GM10847 (cell line): ENCODE data around the gene FOSL1.

Experiments used
- POLR2A ChIP-seq: IDR thresholded peaks from 2 replicates; pipeline ENCODE4 v1.6.1; 2011; ENCODE audit not compliant: insufficient read length; ENCODE audit errors: extremely low read depth

The FOSL1 gene

GRCh38 chr11:65911682-65912568, 11.7 kb upstream of the FOSL1 start:
- no peak for TF ChIP-seq POLR2A

- no peak for TF ChIP-seq POLR2A
These were observed 7.7 kb upstream of the FOSL1 start for GRCh38 chr11:65907878-65908277.

- TF ChIP-seq POLR2A: no peak
These were observed 6.4 kb upstream of the FOSL1 start for GRCh38 chr11:65906602-65907001.

GRCh38 chr11:65903715-65904114, 3.5 kb upstream of the FOSL1 start:
- TF ChIP-seq POLR2A: no peak

- TF ChIP-seq POLR2A: no peak
These were observed 2.9 kb upstream of the FOSL1 start for GRCh38 chr11:65903068-65903481.

- no peak for TF ChIP-seq POLR2A
These were observed 652 bp upstream of the FOSL1 start for GRCh38 chr11:65900899-65901180.

- TF ChIP-seq POLR2A: no peak
These were observed 648 bp downstream of the FOSL1 start for GRCh38 chr11:65899356-65900124.

GRCh38 chr11:65898656-65899355, 1.4 kb downstream of the FOSL1 start:
- no peak for TF ChIP-seq POLR2A

- no peak for TF ChIP-seq POLR2A
These were observed 3.1 kb downstream of the FOSL1 start for GRCh38 chr11:65897020-65897471.

- TF ChIP-seq POLR2A: no peak
These were observed 3.9 kb downstream of the FOSL1 start for GRCh38 chr11:65896034-65896999.

- no peak for TF ChIP-seq POLR2A
These were observed 4.7 kb downstream of the FOSL1 start for GRCh38 chr11:65895482-65895981.

GRCh38 chr11:65894034-65894591, 6.1 kb downstream of the FOSL1 start:
- peak; percentile 28 for TF ChIP-seq POLR2A

- no peak for TF ChIP-seq POLR2A
These were observed 7.4 kb downstream of the FOSL1 start for GRCh38 chr11:65892661-65893317.
